ENCODE results near the gene ABCA10. TPM values are rescaled to one million over a fixed set of nuclear protein-coding genes. Genes with fewer than 3 reads are reported as not detected.
A peak's percentile ranks its signal among the peaks of the same experiment; 100 is the strongest.

ABCA10 gene
- total and polyA plus RNA-seq, 2 of the 13 experiments (the other 11 are each of a cell fraction or from before 2014, with no cell fraction given), result 0.02 to 0.08 TPM

GRCh38 chr17:69235338-69236058 is 6.9 kb upstream of the ABCA10 start (continued):
- TF ChIP-seq CENPBD1 (CRISPR knock-in tag; IDR thresholded peaks at IDR 0.05; ENCODE audit: borderline replicate concordance, low read depth) (no peak), ZNF577 (CRISPR knock-in tag; IDR thresholded peaks at IDR 0.05; ENCODE audit: borderline replicate concordance, low read depth) (no peak), KDM5A (IDR thresholded peaks at IDR 0.05; ENCODE audit: borderline replicate concordance, low read length) (no peak), SUZ12 (IDR thresholded peaks at IDR 0.05; ENCODE audit: low read depth, low read length) (no peak), MXD4 (CRISPR knock-in tag; IDR thresholded peaks at IDR 0.05) (peak; percentile 58), ZNF468 (CRISPR knock-in tag; IDR thresholded peaks at IDR 0.05) (no peak), CBFB (CRISPR knock-in tag; IDR thresholded peaks at IDR 0.05) (no peak), MEF2D (CRISPR knock-in tag; IDR thresholded peaks at IDR 0.05) (no peak; the same call in 1 of the 2 replicates), MYPOP (CRISPR knock-in tag; IDR thresholded peaks at IDR 0.05) (peak; percentile 72; the same call in 1 of the 2 replicates), KAT2B (IDR thresholded peaks at IDR 0.05; ENCODE audit: borderline replicate concordance, low read depth, low read length) (no peak), RCOR2 (CRISPR knock-in tag; IDR thresholded peaks at IDR 0.05) (0 out of 2 replicates have a peak, but pooled peaks have one; percentile 24), CSRNP1 (CRISPR knock-in tag; IDR thresholded peaks at IDR 0.05) (peak; percentile 63; the same call in 1 of the 2 replicates), SMARCE1 (IDR thresholded peaks at IDR 0.05; ENCODE audit: borderline replicate concordance) (no peak), SETDB1 (CRISPR knock-in tag; IDR thresholded peaks at IDR 0.05; ENCODE audit: borderline replicate concordance) (0 out of 2 replicates have a peak, but pooled peaks have one; percentile 23), ZNF292 (CRISPR knock-in tag; IDR thresholded peaks at IDR 0.05; ENCODE audit: borderline replicate concordance, low read depth) (peak; percentile 19; the same call in 1 of the 2 replicates), ZFP37 (CRISPR knock-in tag; IDR thresholded peaks at IDR 0.05; ENCODE audit: borderline replicate concordance) (no peak), ZNF263 (CRISPR knock-in tag; IDR thresholded peaks at IDR 0.05) (no peak), U2AF1 (optimal IDR thresholded peaks at IDR 0.05; ENCODE audit: low read depth, low read length) (no peak), AKNA (CRISPR knock-in tag; IDR thresholded peaks at IDR 0.05; ENCODE audit: borderline replicate concordance) (no peak), SMARCC2 (IDR thresholded peaks at IDR 0.05) (no peak), ZNF570 (CRISPR knock-in tag; IDR thresholded peaks at IDR 0.05; ENCODE audit: borderline replicate concordance) (no peak), ZFX (CRISPR knock-in tag; IDR thresholded peaks at IDR 0.05; ENCODE audit: low read depth) (peak; percentile 52; the same call in 1 of the 2 replicates)
